Vagina (tissue), 2 donors: ENCODE data around the gene C9orf72.

Experiments used
- CTCF ChIP-seq, 3 experiments: fragments of 450-650 bp in 2 of 3; fragments of 200-600 bp in 1 of 3; sonication (generic) in 1 of 3; IDR thresholded peaks; one replicate each; pipeline ENCODE4 v1.5.1; 2017 to 2019; ENCODE audit warnings: antibody characterized with exemption in 3 of 3, mild to moderate bottlenecking in 2 of 3, moderate library complexity in 2 of 3
- POLR2A ChIP-seq, 2 donors: fragments of 450-650 bp; IDR thresholded peaks; one replicate each; pipeline ENCODE4 v1.6.1; 2017; ENCODE audit warnings: antibody characterized with exemption in 2 of 2, mild to moderate bottlenecking in 2 of 2, moderate library complexity in 2 of 2

GRCh38 chr9:27527702-27528075 is 45.6 kb downstream of the C9orf72 start:
- no peak for TF ChIP-seq CTCF (IDR thresholded peaks at IDR 0.05)
- TF ChIP-seq POLR2A (IDR thresholded peaks at IDR 0.05) = no peak
